Measurements from ENCODE around the gene AP3B2.

AP3B2 gene

DNA sequence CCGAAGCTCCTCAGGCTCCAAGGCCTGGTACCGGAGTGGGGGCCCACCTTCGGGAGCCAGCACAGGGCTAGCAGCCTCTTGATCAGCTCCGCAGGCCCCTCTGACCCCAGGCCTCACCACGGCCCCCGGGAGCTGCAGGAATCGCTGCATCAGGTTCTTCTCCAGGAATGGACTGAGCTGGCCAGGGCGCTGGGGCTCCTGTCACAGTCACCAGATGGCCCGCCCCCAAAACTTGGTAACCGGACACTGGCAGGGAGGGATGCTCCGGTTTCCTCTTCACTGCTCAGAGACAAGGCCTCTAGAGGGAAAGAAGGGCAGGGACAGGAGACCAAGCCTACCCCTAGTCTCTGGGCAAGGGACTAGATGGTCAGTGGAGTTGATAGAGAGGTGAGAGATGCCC, 9.9 kb downstream of the AP3B2 start:
- no peak for DNase-seq (ENCODE audit: low read depth, low spot score)
- H3K4me3 ChIP-seq (ENCODE audit: low read depth, low read length): no peak overlapping the region
- TF ChIP-seq, protein P1, sequence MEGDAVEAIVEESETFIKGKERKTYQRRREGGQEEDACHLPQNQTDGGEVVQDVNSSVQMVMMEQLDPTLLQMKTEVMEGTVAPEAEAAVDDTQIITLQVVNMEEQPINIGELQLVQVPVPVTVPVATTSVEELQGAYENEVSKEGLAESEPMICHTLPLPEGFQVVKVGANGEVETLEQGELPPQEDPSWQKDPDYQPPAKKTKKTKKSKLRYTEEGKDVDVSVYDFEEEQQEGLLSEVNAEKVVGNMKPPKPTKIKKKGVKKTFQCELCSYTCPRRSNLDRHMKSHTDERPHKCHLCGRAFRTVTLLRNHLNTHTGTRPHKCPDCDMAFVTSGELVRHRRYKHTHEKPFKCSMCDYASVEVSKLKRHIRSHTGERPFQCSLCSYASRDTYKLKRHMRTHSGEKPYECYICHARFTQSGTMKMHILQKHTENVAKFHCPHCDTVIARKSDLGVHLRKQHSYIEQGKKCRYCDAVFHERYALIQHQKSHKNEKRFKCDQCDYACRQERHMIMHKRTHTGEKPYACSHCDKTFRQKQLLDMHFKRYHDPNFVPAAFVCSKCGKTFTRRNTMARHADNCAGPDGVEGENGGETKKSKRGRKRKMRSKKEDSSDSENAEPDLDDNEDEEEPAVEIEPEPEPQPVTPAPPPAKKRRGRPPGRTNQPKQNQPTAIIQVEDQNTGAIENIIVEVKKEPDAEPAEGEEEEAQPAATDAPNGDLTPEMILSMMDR (IDR thresholded peaks at IDR 0.05; ENCODE audit: low read depth, low read length): no peak
- in situ Hi-C loops (cut with HindIII; ENCODE audit: low sequenced_read_pairs): no loop called here

DNA sequence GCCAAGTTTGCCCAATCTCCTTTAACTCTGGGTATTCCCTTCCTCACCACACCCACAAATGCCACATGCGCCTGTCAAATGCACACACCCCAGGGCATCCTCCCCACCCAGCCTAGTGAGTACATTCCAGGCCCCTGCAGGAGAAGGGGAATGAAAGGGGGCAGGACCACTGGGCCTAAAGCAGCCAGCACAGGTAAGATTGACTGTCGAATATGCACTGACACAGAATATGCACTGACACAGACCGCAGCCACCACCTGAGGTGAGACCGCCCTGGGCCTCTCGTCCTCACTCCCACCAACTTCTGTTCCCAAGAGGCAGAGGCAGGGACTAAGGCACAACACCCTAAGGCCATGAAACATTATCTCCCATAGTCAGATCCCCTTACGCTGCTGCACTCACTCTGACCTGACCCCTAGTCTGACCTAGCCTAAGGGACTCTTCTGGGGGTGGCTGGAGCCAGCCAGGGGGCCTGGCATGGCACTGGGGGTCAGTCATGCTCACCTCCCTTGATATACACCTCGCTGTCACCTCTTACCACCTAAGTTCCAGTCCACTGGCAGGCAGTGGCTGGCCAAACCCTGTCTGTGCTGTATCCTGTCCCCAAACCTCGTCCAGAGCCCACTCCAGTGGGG, 10.8 kb downstream of the AP3B2 start:
- in situ Hi-C loops (cut with HindIII; ENCODE audit: low sequenced_read_pairs): no loop called here
- H3K4me3 ChIP-seq (ENCODE audit: low read depth, low read length): no peak overlapping the region
- TF ChIP-seq, protein P1 (IDR thresholded peaks at IDR 0.05; ENCODE audit: low read depth, low read length): no peak
- DNase-seq (ENCODE audit: low read depth, low spot score): no peak

DNA sequence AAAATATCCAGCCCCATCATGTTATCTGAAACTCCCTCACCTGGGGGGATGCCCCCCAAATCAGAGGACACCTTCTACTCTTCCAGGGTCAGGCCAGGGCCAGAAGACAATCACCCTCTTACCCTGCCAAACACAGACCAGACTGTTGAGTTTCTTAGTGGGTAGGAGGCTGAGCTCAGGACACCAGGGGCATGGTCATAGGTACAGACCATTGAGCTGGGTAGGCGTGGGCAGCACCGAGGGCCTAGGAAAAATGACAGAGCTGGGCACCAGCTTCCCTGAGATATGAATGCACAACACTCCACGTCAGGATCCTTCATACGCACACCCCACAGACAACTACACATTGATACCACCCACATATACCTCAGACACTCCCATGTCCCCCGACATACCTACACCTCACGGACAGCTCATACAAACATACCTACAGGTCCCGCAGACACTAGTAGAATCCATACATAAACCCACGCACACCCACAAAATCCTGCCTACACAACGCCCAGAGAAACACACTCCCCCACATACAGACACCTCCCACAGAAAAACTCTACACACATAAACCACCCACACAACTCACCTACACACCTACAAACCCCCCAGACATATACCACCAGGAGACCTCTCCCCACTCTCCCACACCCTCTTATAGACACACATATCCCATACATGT, 11.8 kb downstream of the AP3B2 start:
- TF ChIP-seq, protein P1 (IDR thresholded peaks at IDR 0.05; ENCODE audit: low read depth, low read length): no peak
- no peak overlapping the region for H3K4me3 ChIP-seq (ENCODE audit: low read depth, low read length)
- no peak for DNase-seq (ENCODE audit: low read depth, low spot score)
- in situ Hi-C loops (cut with HindIII; ENCODE audit: low sequenced_read_pairs): no loop called here

DNA sequence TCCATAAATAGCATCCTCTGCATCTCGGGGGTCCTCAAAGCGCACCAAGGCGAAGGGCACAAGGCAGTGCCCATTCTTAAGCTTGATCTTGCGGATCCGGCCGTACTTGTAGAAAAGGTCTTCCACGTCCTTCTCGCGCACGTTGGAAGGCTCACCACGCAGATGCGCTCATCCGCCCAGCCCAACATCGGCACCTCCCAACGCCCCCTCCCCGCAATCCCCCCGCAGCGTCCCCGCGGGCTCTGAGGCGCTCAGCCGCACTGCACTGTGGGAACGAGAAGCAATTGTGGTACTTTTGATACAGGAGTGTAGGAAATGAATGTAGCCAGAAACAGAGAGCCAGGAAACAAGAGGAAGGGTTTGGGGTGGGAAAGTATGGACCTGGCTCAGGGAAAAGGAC, 17.5 kb downstream of the AP3B2 start:
- no peak for DNase-seq (ENCODE audit: low read depth, low spot score)
- no peak overlapping the region for H3K4me3 ChIP-seq (ENCODE audit: low read depth, low read length)
- TF ChIP-seq, protein P1 (IDR thresholded peaks at IDR 0.05; ENCODE audit: low read depth, low read length): no peak
- in situ Hi-C loops (cut with HindIII; ENCODE audit: low sequenced_read_pairs): no loop called here

DNA sequence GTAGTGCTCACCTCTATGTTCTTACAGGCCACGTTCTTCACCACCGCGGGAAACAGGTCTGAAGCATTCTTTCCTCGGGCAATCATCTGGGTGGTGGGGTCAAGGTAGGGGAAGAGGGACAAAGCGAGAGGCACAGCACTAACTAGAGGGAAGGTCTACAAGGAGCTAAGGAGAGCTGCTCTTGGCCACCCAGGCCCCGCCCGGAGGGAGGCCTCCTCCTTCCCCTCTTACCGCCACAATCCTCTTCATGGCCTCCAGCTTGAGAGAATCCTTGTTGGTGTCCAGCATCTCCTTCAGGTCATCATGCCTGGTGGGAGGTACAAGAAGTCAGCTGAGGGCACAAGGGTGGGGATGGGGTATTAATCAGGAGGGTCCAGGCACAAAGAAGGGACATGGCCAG, 20.5 kb downstream of the AP3B2 start:
- TF ChIP-seq, protein P1 (IDR thresholded peaks at IDR 0.05; ENCODE audit: low read depth, low read length): no peak
- H3K4me3 ChIP-seq (ENCODE audit: low read depth, low read length): no peak overlapping the region
- DNase-seq (ENCODE audit: low read depth, low spot score): no peak
- in situ Hi-C loops (cut with HindIII; ENCODE audit: low sequenced_read_pairs): no loop called here

DNA sequence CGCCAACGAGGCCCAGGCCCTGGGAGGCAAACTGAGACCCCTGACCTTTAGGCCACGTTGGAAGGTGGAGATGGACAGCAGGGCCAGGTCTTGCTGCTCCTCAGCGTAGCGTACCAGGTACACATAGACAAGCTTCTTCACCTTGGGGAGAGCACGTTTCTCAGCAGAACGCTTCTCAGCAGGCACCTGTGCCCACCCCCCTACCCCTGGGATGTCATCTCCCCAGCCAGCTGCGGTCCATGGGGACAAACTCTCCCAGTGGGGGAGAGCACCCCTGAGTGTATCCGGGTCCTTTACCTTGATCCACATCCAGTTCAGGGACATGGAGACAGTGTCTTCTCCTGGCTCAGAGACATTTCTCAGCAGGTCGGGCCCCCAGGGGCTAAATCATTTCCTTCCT, 21.0 kb downstream of the AP3B2 start:
- H3K4me3 ChIP-seq (ENCODE audit: low read depth, low read length): no peak overlapping the region
- in situ Hi-C loops (cut with HindIII; ENCODE audit: low sequenced_read_pairs): no loop called here
- TF ChIP-seq, protein P1 (IDR thresholded peaks at IDR 0.05; ENCODE audit: low read depth, low read length): no peak
- DNase-seq (ENCODE audit: low read depth, low spot score): no peak

All from astrocyte of the spinal cord (primary cell).